ENCODE measurements around the gene GREB1. TPM values are rescaled to one million over a fixed set of nuclear protein-coding genes. Genes with fewer than 3 reads are reported as not detected.

Gene GREB1
- total and polyA plus RNA-seq, 2 donors (not counting 1 experiment from before 2014, with no cell fraction given): 0.04 to 0.39 TPM

- H3K27ac ChIP-seq (ENCODE audit: low read length in 2 of 2): no peak overlapping the region
- ChIA-PET CTCF (interaction anchor here (1.2 kb wide), 1 partner anchor 127 kb away, joined by 3 read pairs; no protein-coding TSS in a partner anchor), POLR2A (no interaction called here)
- H3K9me3 ChIP-seq (ENCODE audit: control extremely low read depth in 1 of 3, control insufficient read depth in 2 of 3, insufficient read depth in 1 of 3, low read length in 2 of 3): no peaks in the 10 kb centered on the region
- H3K4me1 ChIP-seq (ENCODE audit: control insufficient read depth in 2 of 2, insufficient read depth in 2 of 2, low read length in 2 of 2): no peaks in the 10 kb centered on the region
- intact Hi-C loops (cut with micrococcal nuclease): no loop called here
- 75% methylated on average over 2 of the region's 3 CpGs for WGBS (ENCODE audit: insufficient coverage)
- H3K27ac Mint-ChIP-seq: no peak overlapping the region
- TF ChIP-seq EZH2 (IDR thresholded peaks at IDR 0.05; ENCODE audit: borderline replicate concordance, insufficient read depth, low read depth, low read length, poor library complexity, severe bottlenecking) (no peak), CTCF (IDR thresholded peaks at IDR 0.05) (no peak)
- H3K4me3 Mint-ChIP-seq: no peak overlapping the region
- peaks cover 0 to 3% (median 0%) of the 10 kb centered on the region in 4 experiments for H3K27me3 ChIP-seq (replicated peaks in 1 of 4; ENCODE audit: control extremely low read depth in 1 of 4, control insufficient read depth in 3 of 4, insufficient read depth in 4 of 4, low read length in 3 of 4)
- peaks cover 17% of the 10 kb centered on the region for H3K27me3 Mint-ChIP-seq
- H3K9me3 Mint-ChIP-seq (ENCODE audit: insufficient read depth): no peaks in the 10 kb centered on the region
- H3K9ac ChIP-seq (ENCODE audit: low read length): no peak overlapping the region
- no peak overlapping the region for H3K4me3 ChIP-seq (ENCODE audit: control extremely low read depth in 1 of 5, extremely low read depth in 1 of 5, insufficient read depth in 1 of 5, low read depth in 2 of 5, low read length in 4 of 5)
- DNase-seq: no peak
- no peak for ATAC-seq (ENCODE audit: low read depth)
- H3K79me2 ChIP-seq (ENCODE audit: control insufficient read depth, insufficient read depth, low read length): no peaks in the 10 kb centered on the region
- H4K20me1 ChIP-seq (ENCODE audit: control insufficient read depth, insufficient read depth, low read length, poor library complexity, severe bottlenecking): no peaks in the 10 kb centered on the region
- no peaks in the 10 kb centered on the region for H3K4me1 Mint-ChIP-seq
- H2AFZ ChIP-seq (ENCODE audit: insufficient read depth, low read depth, low read length, poor library complexity, severe bottlenecking): no peak overlapping the region
- H3K36me3 ChIP-seq (replicated peaks in 1 of 2; ENCODE audit: control extremely low read depth in 1 of 2, control insufficient read depth in 1 of 2, extremely low read depth in 1 of 2, insufficient read depth in 2 of 2, low read length in 1 of 2): no peaks in the 10 kb centered on the region
- H3K4me2 ChIP-seq (replicated peaks; ENCODE audit: low read depth, low read length, poor library complexity, severe bottlenecking): no peak overlapping the region
Measured at GRCh38 chr2:11652553-11652952, 118.7 kb downstream of the GREB1 start.

- Mint-ChIP-seq H3K27ac (no peak overlapping the region), H3K27me3 (peaks cover 12% of the 10 kb centered on the region), H3K4me1 (no peaks in the 10 kb centered on the region), H3K9me3 (ENCODE audit: insufficient read depth) (no peaks in the 10 kb centered on the region), H3K4me3 (no peak overlapping the region)
- ChIA-PET CTCF (no interaction called here), POLR2A (no interaction called here)
- no peak for ATAC-seq (ENCODE audit: low read depth)
- WGBS (ENCODE audit: insufficient coverage): 84% methylated on average over 3 of the region's 4 CpGs
- Histone ChIP-seq H3K9ac (ENCODE audit: low read length) (no peak overlapping the region), H3K9me3 (ENCODE audit: control extremely low read depth in 1 of 3, control insufficient read depth in 2 of 3, insufficient read depth in 1 of 3, low read length in 2 of 3) (no peaks in the 10 kb centered on the region), H2AFZ (ENCODE audit: insufficient read depth, low read depth, low read length, poor library complexity, severe bottlenecking) (no peak overlapping the region), H3K27me3 (replicated peaks in 1 of 4; ENCODE audit: control extremely low read depth in 1 of 4, control insufficient read depth in 3 of 4, insufficient read depth in 4 of 4, low read length in 3 of 4) (peaks cover 0 to 3% (median 0%) of the 10 kb centered on the region in 4 experiments), H3K79me2 (ENCODE audit: control insufficient read depth, insufficient read depth, low read length) (no peaks in the 10 kb centered on the region), H3K4me1 (ENCODE audit: control insufficient read depth in 2 of 2, insufficient read depth in 2 of 2, low read length in 2 of 2) (no peaks in the 10 kb centered on the region), H4K20me1 (ENCODE audit: control insufficient read depth, insufficient read depth, low read length, poor library complexity, severe bottlenecking) (no peaks in the 10 kb centered on the region), H3K4me2 (replicated peaks; ENCODE audit: low read depth, low read length, poor library complexity, severe bottlenecking) (no peak overlapping the region), H3K36me3 (replicated peaks in 1 of 2; ENCODE audit: control extremely low read depth in 1 of 2, control insufficient read depth in 1 of 2, extremely low read depth in 1 of 2, insufficient read depth in 2 of 2, low read length in 1 of 2) (no peaks in the 10 kb centered on the region), H3K4me3 (ENCODE audit: control extremely low read depth in 1 of 5, extremely low read depth in 1 of 5, insufficient read depth in 1 of 5, low read depth in 2 of 5, low read length in 4 of 5) (no peak overlapping the region), H3K27ac (ENCODE audit: low read length in 2 of 2) (no peak overlapping the region)
- intact Hi-C loops (cut with micrococcal nuclease): no loop called here
- no peak for TF ChIP-seq EZH2 (IDR thresholded peaks at IDR 0.05; ENCODE audit: borderline replicate concordance, insufficient read depth, low read depth, low read length, poor library complexity, severe bottlenecking)
- no peak for TF ChIP-seq CTCF (IDR thresholded peaks at IDR 0.05)
- no peak for DNase-seq
Measured at GRCh38 chr2:11655495-11655894, 121.7 kb downstream of the GREB1 start.

Data from B cell (primary cell).